Activated CD8-positive, alpha-beta T cell treated with anti-CD3 and anti-CD28 coated beads for 36 hours (primary cell): ENCODE results near the gene ABCC9. TPM values are rescaled to one million over a fixed set of nuclear protein-coding genes. Genes with fewer than 3 reads are reported as not detected.
"Not testable (repeated sequence)": the region's sequence is repeated elsewhere in the genome, so short reads cannot be mapped to it uniquely, and the experiment has no call there.

ENCODE experiments used
- ATAC-seq: fragments of 200-7000 bp; cut with Tn5 transposase; one replicate; pipeline ENCODE4 v1.10.0; 2021; ENCODE audit warnings: mild to moderate bottlenecking, moderate library complexity
- CTCF ChIA-PET: fragments of 350-600 bp; sonication (Branson Sonifier 250); formaldehyde crosslinking; loops from one replicate; lab custom pipeline; 2021; ENCODE audit warnings: antibody characterized with exemption; lab: Charles Lee
- POLR2A ChIA-PET: fragments of 350-600 bp; sonication (Branson Sonifier 250); formaldehyde crosslinking; loops from one replicate; lab custom pipeline; 2021; ENCODE audit warnings: antibody characterized with exemption; lab: Charles Lee
- DNase-seq: peaks from one replicate; pipeline ENCODE4 v3.0.0-alpha.2; 2020
- H3K27ac Mint-ChIP-seq: one replicate; pipeline ENCODE4 v1.8.0; 2021; ENCODE audit warnings: mild to moderate bottlenecking, mixed read lengths
- H3K27me3 Mint-ChIP-seq: one replicate; pipeline ENCODE4 v1.8.0; 2021; ENCODE audit warnings: mixed read lengths
- H3K36me3 Mint-ChIP-seq: one replicate; pipeline ENCODE4 v1.8.0; 2021; ENCODE audit warnings: low read depth, mixed read lengths
- H3K4me1 Mint-ChIP-seq: one replicate; pipeline ENCODE4 v1.8.0; 2021; ENCODE audit warnings: low read depth, mixed read lengths
- H3K4me3 Mint-ChIP-seq: one replicate; pipeline ENCODE4 v1.8.0; 2021; ENCODE audit warnings: mild to moderate bottlenecking, moderate library complexity, mixed read lengths
- H3K9me3 Mint-ChIP-seq: one replicate; pipeline ENCODE4 v1.8.0; 2021; ENCODE audit warnings: mixed read lengths
- CTCF ChIP-seq: fragments of 200-600 bp; IDR thresholded peaks from one replicate; pipeline ENCODE4 v1.8.0; 2022; ENCODE audit warnings: antibody characterized with exemption, mild to moderate bottlenecking
- intact Hi-C: fragments of 100-400 bp; cut with micrococcal nuclease; formaldehyde crosslinking; loops from one replicate; pipeline ENCODE4 v1.10.0; 2022
- total RNA-seq, 2 experiments: library from RNA; stranded (reverse); gene quantifications; one replicate each; pipeline ENCODE4 v1.2.3, GENCODE V29; 2021

Gene ABCC9
- total RNA-seq, 2 experiments from 2014 or later = not detected

- no peak for TF ChIP-seq CTCF
- Mint-ChIP-seq H3K27me3 (peaks cover 2% of the 10 kb centered on the region), H3K4me3 (no peak overlapping the region), H3K9me3 (no peaks in the 10 kb centered on the region), H3K36me3 (no peaks in the 10 kb centered on the region), H3K4me1 (no peaks in the 10 kb centered on the region), H3K27ac (no peak overlapping the region)
- no peak for ATAC-seq
- DNase-seq = no peak
- ChIA-PET CTCF (no interaction called here), POLR2A (no interaction called here)
- intact Hi-C loops = no loop called here
Observed at GRCh38 chr12:21911832-21912231, 29.4 kb downstream of the ABCC9 start.

GRCh38 chr12:21910657-21911056, 30.6 kb downstream of the ABCC9 start:
- no peaks in the 10 kb centered on the region for H3K36me3 Mint-ChIP-seq
- H3K9me3 Mint-ChIP-seq = no peaks in the 10 kb centered on the region
- no peak for ATAC-seq
- ChIA-PET POLR2A (no interaction called here), CTCF (no interaction called here)
- DNase-seq = no peak
- H3K27ac Mint-ChIP-seq = no peak overlapping the region
- intact Hi-C loops = no loop called here
- peaks cover 2% of the 10 kb centered on the region for H3K27me3 Mint-ChIP-seq
- no peak for TF ChIP-seq CTCF
- H3K4me1 Mint-ChIP-seq = no peaks in the 10 kb centered on the region
- no peak overlapping the region for H3K4me3 Mint-ChIP-seq

- Mint-ChIP-seq H3K27ac (no peak overlapping the region), H3K4me3 (no peak overlapping the region), H3K27me3 (peaks cover 2% of the 10 kb centered on the region), H3K36me3 (no peaks in the 10 kb centered on the region), H3K9me3 (no peaks in the 10 kb centered on the region), H3K4me1 (no peaks in the 10 kb centered on the region)
- ChIA-PET POLR2A (no interaction called here), CTCF (interaction anchor here (1.6 kb wide), 1 partner anchor 210 kb away, joined by 6 read pairs; no protein-coding TSS in a partner anchor)
- no peak for TF ChIP-seq CTCF
- ATAC-seq (no peak), DNase-seq (no peak)
- intact Hi-C loops = no loop called here
Observed at GRCh38 chr12:21907948-21908837, 33.0 kb downstream of the ABCC9 start.

- no peak for DNase-seq
- TF ChIP-seq CTCF = no peak
- ChIA-PET POLR2A (no interaction called here), CTCF (no interaction called here)
- ATAC-seq = no peak
- no peaks in the 10 kb centered on the region for H3K9me3 Mint-ChIP-seq
- intact Hi-C loops = no loop called here
- H3K27me3 Mint-ChIP-seq = peaks cover 2% of the 10 kb centered on the region
- no peaks in the 10 kb centered on the region for H3K4me1 Mint-ChIP-seq
- H3K27ac Mint-ChIP-seq = no peak overlapping the region
- no peaks in the 10 kb centered on the region for H3K36me3 Mint-ChIP-seq
- no peak overlapping the region for H3K4me3 Mint-ChIP-seq
Observed at GRCh38 chr12:21906919-21907493, 34.2 kb downstream of the ABCC9 start.

GRCh38 chr12:21899532-21899931, 41.7 kb downstream of the ABCC9 start:
- H3K4me1 Mint-ChIP-seq, H3K36me3 Mint-ChIP-seq, H3K4me3 Mint-ChIP-seq, H3K27me3 Mint-ChIP-seq, DNase-seq, POLR2A ChIA-PET, ATAC-seq, CTCF ChIA-PET, intact Hi-C loops, H3K27ac Mint-ChIP-seq, H3K9me3 Mint-ChIP-seq: not testable (repeated sequence)
